ENCODE measurements around the gene SLC13A2.

The SLC13A2 gene

GRCh38 chr17:28537219-28537610, 63.8 kb downstream of the SLC13A2 start:
- no peak for DNase-seq

DNA sequence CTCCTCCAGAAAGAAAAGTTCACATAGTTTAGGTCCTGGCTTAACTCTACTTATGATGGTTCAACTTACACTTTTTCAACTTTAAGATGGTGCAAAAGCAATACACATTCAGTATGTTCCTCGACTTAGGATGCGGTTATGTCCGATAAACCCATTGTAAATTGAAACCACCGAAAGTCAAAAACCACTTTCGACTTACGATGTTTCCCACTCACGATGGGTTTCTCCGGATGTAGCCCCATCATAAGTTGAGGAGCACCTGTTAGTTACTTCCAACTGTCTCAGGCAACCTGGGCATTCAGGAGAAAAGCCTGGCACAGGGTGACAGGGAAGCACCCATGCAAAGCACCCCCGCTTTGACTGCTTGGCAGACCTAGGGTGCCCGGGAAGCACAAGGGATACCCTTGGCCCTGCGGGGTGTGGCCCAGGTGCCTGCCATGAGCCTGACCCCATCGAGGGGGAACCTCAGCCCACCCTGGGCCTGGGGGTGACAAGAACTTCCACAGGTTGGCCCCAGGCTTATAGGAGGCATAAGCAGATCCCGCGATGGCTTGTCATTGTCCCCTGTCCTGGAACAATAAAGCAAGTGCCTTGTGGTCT, 65.0 kb downstream of the SLC13A2 start:
- no peak for DNase-seq

- DNase-seq = no peak
These were observed 66.8 kb downstream of the SLC13A2 start for GRCh38 chr17:28540231-28540630.

DNA sequence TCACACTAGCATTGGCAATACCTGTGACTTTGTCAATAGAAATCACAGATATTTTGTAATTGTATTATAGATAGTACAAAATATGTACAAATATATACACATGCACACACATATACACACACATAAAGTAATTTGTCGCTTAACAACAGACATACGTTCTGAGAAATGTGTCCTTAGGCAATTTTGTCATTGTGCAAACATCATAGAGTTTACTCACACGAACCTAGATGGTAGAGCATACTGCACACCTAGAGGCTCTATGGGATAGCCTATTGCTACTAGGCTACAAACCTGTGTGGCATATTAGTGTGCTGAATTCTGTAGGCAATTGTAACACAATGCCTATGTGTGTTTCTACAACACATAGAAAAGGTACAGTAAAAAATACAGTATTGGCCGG, 68.0 kb downstream of the SLC13A2 start:
- DNase-seq = no peak

DNA sequence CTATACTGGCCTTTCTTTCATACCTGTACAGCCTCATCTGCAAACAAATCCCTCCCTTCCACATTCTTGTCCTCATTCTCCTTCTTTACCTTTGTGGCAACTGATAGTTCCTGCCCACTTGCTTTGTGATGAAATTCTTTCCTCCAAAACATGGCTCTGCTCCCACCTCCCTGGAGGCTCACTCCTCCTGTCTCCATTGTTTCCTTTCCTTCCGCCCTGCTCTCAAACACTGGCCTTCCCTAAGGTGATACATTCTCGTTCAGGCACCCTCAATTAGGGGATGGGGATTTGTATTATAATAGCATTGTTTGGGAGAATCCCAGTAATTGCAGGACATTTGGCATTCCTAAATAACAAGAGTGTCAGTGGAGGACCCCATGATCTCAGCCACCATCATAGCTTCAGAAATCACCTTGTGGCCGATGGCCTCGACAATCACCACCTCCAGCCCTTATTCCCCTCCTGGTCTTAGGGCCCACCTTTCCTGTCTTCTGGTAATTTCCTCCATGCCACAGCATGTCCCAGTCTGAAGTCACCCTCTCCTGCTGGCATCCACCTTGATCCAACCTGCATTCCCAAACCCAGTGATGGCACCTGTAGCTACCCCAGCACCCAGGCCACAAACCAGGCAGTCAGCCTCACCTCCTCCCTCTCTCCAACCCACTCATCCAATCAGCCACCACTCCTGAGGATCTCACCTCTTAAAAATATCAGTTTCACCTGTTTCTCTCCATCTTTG, 71.1 kb downstream of the SLC13A2 start:
- no peak for DNase-seq

- DNase-seq = no peak
These were observed 71.7 kb downstream of the SLC13A2 start for GRCh38 chr17:28545141-28545503.

- DNase-seq = peak in 1 of 3 experiments; percentile 35
These were observed 72.5 kb downstream of the SLC13A2 start for GRCh38 chr17:28545787-28546415.

DNA sequence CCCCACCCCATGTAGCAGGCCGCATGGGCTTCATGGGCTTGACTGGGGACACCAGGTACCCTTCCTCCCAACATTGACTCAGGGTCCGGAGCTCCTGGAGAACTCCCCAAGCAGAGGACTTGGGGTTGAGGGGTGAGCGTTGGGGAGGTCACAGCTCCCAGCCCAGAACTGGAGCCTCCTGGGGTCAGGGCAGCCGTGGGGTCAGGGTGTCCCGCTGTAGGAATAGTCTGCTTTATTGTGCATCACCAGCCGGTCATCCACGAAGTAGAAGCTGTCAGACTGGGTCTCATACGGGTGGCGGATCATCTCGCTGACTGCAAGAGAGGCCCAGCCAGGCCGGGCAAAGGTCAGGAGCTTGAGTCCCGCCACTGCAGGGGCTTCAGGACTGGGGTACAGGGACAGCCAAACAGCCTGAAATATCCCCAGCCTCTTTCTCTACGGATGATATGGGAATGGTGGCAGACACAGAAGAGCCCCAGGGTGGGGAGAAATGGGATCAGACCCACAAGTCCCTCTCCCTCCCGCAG, 73.7 kb downstream of the SLC13A2 start:
- DNase-seq = no peak
